K562 (cell line): ENCODE data around the gene ENTPD8. TPM values are rescaled to one million over a fixed set of nuclear protein-coding genes. Genes with fewer than 3 reads are reported as not detected.

Experiments
- ATAC-seq: fragments of 200-7000 bp; cut with Tn5 transposase; 3 replicates; pipeline ENCODE4 v1.9.1; 2020; ENCODE audit warnings: moderate library complexity
- BruUV-seq: library from RNA; stranded (reverse); fragments of 400-500 nt; replicated peaks from 2 replicates; lab custom pipeline; 2021; lab: Mats Ljungman, UMichigan
- CTCF ChIA-PET: fragments of 300-600 bp; formaldehyde crosslinking; extraction: SDS; loops from one replicate; lab custom pipeline; 2021; ENCODE audit warnings: low intra/inter-chr PET ratio; lab: Yijun Ruan, JAX
- POLR2A ChIA-PET: fragments of 300-600, 350-650 bp; sonication (Branson Sonifier 250); formaldehyde crosslinking; extraction: SDS; loops from one replicate; lab custom pipeline; 2021; ENCODE audit warnings: antibody characterized with exemption, inconsistent platforms; lab: Yijun Ruan, JAX
- DNase-seq, 4 experiments: peaks; one replicate each; pipeline versions ENCODE4 v3.0.0 to v3.0.0-alpha.2; 2011 to 2018; ENCODE audit warnings: low spot score in 3 of 4, mixed read lengths in 3 of 4; ENCODE audit errors: extremely low read depth in 1 of 4
- FAIRE-seq: peaks from 2 replicates; lab custom pipeline; 2011; peaks lifted over from hg19 to GRCh38; lab: Jason Lieb, UNC
- H2AFZ ChIP-seq: 2 replicates; pipeline ENCODE4 v1.6.0; 2011; ENCODE audit warnings: low read depth, low read length, control low read depth, inconsistent platforms
- H3K27ac ChIP-seq: fragments of 200-600 bp; 3 replicates; pipeline ENCODE4 v1.8.0; 2011; ENCODE audit warnings: low read depth, mild to moderate bottlenecking, control low read depth, inconsistent platforms, low read length, moderate library complexity, mixed read lengths; ENCODE audit errors: extremely low read depth
- H3K27me3 ChIP-seq, 2 experiments: fragments of 300-600 bp in 1 of 2; 2 replicates in 1 of 2; 3 replicates in 1 of 2; pipeline versions ENCODE4 v1.6.0 to v1.8.0; 2011; ENCODE audit warnings: inconsistent platforms in 2 of 2, low read length in 2 of 2, mild to moderate bottlenecking in 1 of 2, mixed read lengths in 1 of 2, moderate library complexity in 1 of 2; ENCODE audit not compliant: control insufficient read depth in 2 of 2, insufficient read depth in 2 of 2
- H3K36me3 ChIP-seq: fragments of 300-600 bp; 3 replicates; pipeline ENCODE4 v1.8.0; 2011; ENCODE audit warnings: mild to moderate bottlenecking, low read length, inconsistent platforms; ENCODE audit not compliant: control insufficient read depth, insufficient read depth
- H3K4me1 ChIP-seq, 2 experiments: fragments of 200-600 bp in 1 of 2; replicated peaks in 1 of 2; 2 replicates in 1 of 2; 3 replicates in 1 of 2; pipeline versions ENCODE4 v1.5.1 to v1.8.0; 2011; ENCODE audit warnings: inconsistent platforms in 2 of 2, low read length in 2 of 2, mild to moderate bottlenecking in 1 of 2, mixed read lengths in 1 of 2, moderate library complexity in 1 of 2; ENCODE audit not compliant: control insufficient read depth in 2 of 2, insufficient read depth in 2 of 2
- H3K4me2 ChIP-seq: 2 replicates; pipeline ENCODE4 v1.6.1; 2011; ENCODE audit warnings: low read length, control low read depth, inconsistent platforms, mixed read lengths; ENCODE audit not compliant: insufficient read depth
- H3K4me3 ChIP-seq: fragments of 200-600 bp; sonication (generic), shearing (Covaris generic); 2 replicates; pipeline ENCODE4 v1.5.1; 2016; ENCODE audit warnings: control low read depth, inconsistent platforms
- H3K79me2 ChIP-seq: fragments of 200-600 bp; 3 replicates; pipeline ENCODE4 v1.8.0; 2011; ENCODE audit warnings: low read length, inconsistent platforms; ENCODE audit not compliant: control insufficient read depth, insufficient read depth
- H3K9ac ChIP-seq, 2 experiments: 2 replicates each; pipeline versions ENCODE4 v1.6.0 to v1.6.1; 2011; ENCODE audit warnings: low read depth in 2 of 2, low read length in 2 of 2, control low read depth in 1 of 2, inconsistent platforms in 1 of 2, mild to moderate bottlenecking in 1 of 2, mixed read lengths in 1 of 2; ENCODE audit not compliant: insufficient read depth in 1 of 2
- H3K9me1 ChIP-seq: one replicate; pipeline ENCODE4 v1.6.0; 2011; ENCODE audit warnings: inconsistent platforms, mild to moderate bottlenecking, low read length, moderate library complexity; ENCODE audit not compliant: control insufficient read depth, insufficient read depth
- H3K9me3 ChIP-seq: replicated peaks from 2 replicates; pipeline ENCODE4 v1.5.1; 2011; ENCODE audit warnings: low read depth, low read length, inconsistent platforms; ENCODE audit not compliant: control insufficient read depth, insufficient read depth
- H4K20me1 ChIP-seq: replicated peaks from 2 replicates; pipeline ENCODE4 v1.6.1; 2011; ENCODE audit warnings: low read length, inconsistent platforms, mixed read lengths; ENCODE audit not compliant: control insufficient read depth, insufficient read depth
- BHLHE40 ChIP-seq: IDR thresholded peaks from 2 replicates; pipeline ENCODE4 v1.6.1; 2011; ENCODE audit warnings: low read length, improper control_type of control experiment
- CREM ChIP-seq: IDR thresholded peaks from 2 replicates; pipeline ENCODE4 v1.6.1; 2014; ENCODE audit warnings: antibody characterized with exemption, low read depth
- ESRRA ChIP-seq: fragments of 450-650 bp; IDR thresholded peaks from 2 replicates; pipeline ENCODE4 v1.6.1; 2014; ENCODE audit warnings: low read depth, mild to moderate bottlenecking, moderate library complexity, borderline replicate concordance
- FOXK1 ChIP-seq: sonication (generic); formaldehyde crosslinking; IDR thresholded peaks from 2 replicates; pipeline ENCODE4 v1.8.0; 2022; ENCODE audit warnings: missing genetic modification reagents, mild to moderate bottlenecking, borderline replicate concordance
- PCBP1 ChIP-seq: fragments of 200-400 bp; formaldehyde crosslinking; IDR thresholded peaks from 2 replicates; pipeline ENCODE4 v1.6.1; 2018; ENCODE audit warnings: mild to moderate bottlenecking, low read depth, low read length; ENCODE audit not compliant: poor library complexity, severe bottlenecking
- SPI1 ChIP-seq: IDR thresholded peaks from 2 replicates; pipeline ENCODE4 v1.6.1; 2011; ENCODE audit warnings: low read depth, low read length, control low read depth, borderline replicate concordance
- TCF15 ChIP-seq: fragments of 250-450 bp; sonication (Bioruptor Pico); IDR thresholded peaks from 2 replicates; pipeline ENCODE4 v1.8.0; 2022; ENCODE audit warnings: moderate library complexity, mild to moderate bottlenecking, inconsistent platforms
- ZBTB1 ChIP-seq: sonication (generic); formaldehyde crosslinking; IDR thresholded peaks from 2 replicates; pipeline ENCODE4 v1.8.1; 2023; ENCODE audit warnings: missing genetic modification reagents, low read depth, mild to moderate bottlenecking, borderline replicate concordance
- ZFP30 ChIP-seq: fragments of 250-450 bp; sonication (Bioruptor Pico); IDR thresholded peaks from 2 replicates; pipeline ENCODE4 v1.8.0; 2022; ENCODE audit warnings: moderate library complexity, mild to moderate bottlenecking, inconsistent platforms, borderline replicate concordance
- ZNF75A ChIP-seq: fragments of 450-650 bp; formaldehyde crosslinking; IDR thresholded peaks from 2 replicates; pipeline ENCODE4 v1.4.0; 2020; ENCODE audit warnings: mild to moderate bottlenecking
- WGBS: fragments of 100-300 bp; shearing (Covaris generic); methylation state at CpG from one replicate; pipeline ENCODE4 v1.1.6; 2016; ENCODE audit warnings: low coverage, mixed read lengths; ENCODE audit not compliant: insufficient coverage; ENCODE audit errors: missing lambda C conversion rate; 5-methylcytosine and 5-hydroxymethylcytosine counted together
- in situ Hi-C: fragments of 300-500 bp; cut with MboI; formaldehyde crosslinking; loops from 4 replicates; pipeline ENCODE4 v1.15.0; 2018; ENCODE audit warnings: inconsistent platforms, mixed read lengths
- intact Hi-C: fragments of 100-400 bp; cut with micrococcal nuclease; formaldehyde crosslinking; loops from 2 replicates; pipeline ENCODE4 v1.14.2; 2022
- polyA plus RNA-seq, 8 experiments: library from polyadenylated mRNA; depleted of rRNA in 4 of 8; stranded (reverse) in 5 of 8; unstranded in 3 of 8; fragments of >200 nt; fragmentation: Nextera tagmentation in 2 of 8; fragmentation: Illumina TruSeq in 1 of 8; extraction: Ambion mirVana in 2 of 8; extraction: Trizol in 1 of 8; gene quantifications; 2 replicates each; pipeline versions ENCODE4 v1.2.1 to v1.2.3, GENCODE V29; 2011 to 2014; ENCODE audit warnings: inconsistent platforms in 1 of 8, missing spikeins in 1 of 8
- total RNA-seq, 7 experiments: library from RNA; depleted of rRNA in 6 of 7; stranded (reverse); fragments of >200 nt in 6 of 7; fragmentation: Illumina TruSeq in 2 of 7; extraction: Trizol in 2 of 7; gene quantifications; 2 replicates each; pipeline versions ENCODE4 v1.2.1 to v1.2.3, GENCODE V29; 2011 to 2021; ENCODE audit warnings: low replicate concordance in 1 of 7
- TF ChIP-seq, protein P1 (sequence below): fragments of 250-450 bp; sonication (Bioruptor Pico); IDR thresholded peaks from 2 replicates; pipeline ENCODE4 v1.4.0; 2020
- TF ChIP-seq, protein P2 (sequence below): fragments of 200-800 bp; sonication (Bioruptor generic); IDR thresholded peaks from 2 replicates; pipeline ENCODE4 v1.6.1; 2017; ENCODE audit warnings: missing genetic modification characterization, missing compliant biosample characterization
- TF ChIP-seq, protein P3 (sequence below): fragments of 250-450 bp; sonication (Bioruptor Pico); IDR thresholded peaks from 2 replicates; pipeline ENCODE4 v1.8.0; 2021; ENCODE audit warnings: mild to moderate bottlenecking, moderate library complexity

Gene ENTPD8
- total and polyA plus RNA-seq, 9 of the 15 experiments (the other 6 are each of a cell fraction or from before 2014, with no cell fraction given), result 0.06 to 0.27 (median 0.19) TPM; not detected in 5

GRCh38 chr9:137411645-137412380 is 29.3 kb downstream of the ENTPD8 start:
- Histone ChIP-seq H3K9me3 (no peaks in the 10 kb centered on the region), H2AFZ (peak overlapping the region; percentile 56), H3K27me3 (no peaks in the 10 kb centered on the region), H3K36me3 (no peaks in the 10 kb centered on the region; the same call in 2 of the 3 replicates), H3K4me2 (peak overlapping the region; percentile 52), H3K27ac (peak overlapping the region; percentile 87), H3K4me1 (peaks cover 20 to 71% of the 10 kb centered on the region in 2 experiments), H4K20me1 (no peaks in the 10 kb centered on the region), H3K79me2 (peaks cover 50% of the 10 kb centered on the region), H3K4me3 (peak overlapping the region; percentile 16; the same call in 1 of the 2 replicates), H3K9ac (peak overlapping the region; percentile 62 to 92; a peak in 3 of 4 replicates), H3K9me1 (no peaks in the 10 kb centered on the region)
- intact Hi-C loops (no loop called here), in situ Hi-C loops (no loop called here)
- WGBS, result 13% methylated on average over 11 of the region's 30 CpGs
- DNase-seq, result peak; percentile 78 to 83 (median 80)
- peak; percentile 79 for FAIRE-seq
- no TSS peak for BruUV-seq
- peak; percentile 79 for ATAC-seq
- ChIA-PET POLR2A (interaction anchor here (1.0 to 2.0 kb wide), 2 partner anchors 11 to 134 kb away, joined by 3 to 8 read pairs; partner anchors contain the start of genes EXD3, NOXA1 and TOR4A), CTCF (no interaction called here)
- TF ChIP-seq BHLHE40 (peak; percentile 95), ZFP30 (CRISPR knock-in tag) (no peak), ZBTB1 (CRISPR knock-in tag) (peak; percentile 83), FOXK1 (no peak), PCBP1 (peak; percentile 100), SPI1 (0 out of 2 replicates have a peak, but pooled peaks have one; percentile 14), ESRRA (peak; percentile 80; the same call in 1 of the 2 replicates), CREM (0 out of 2 replicates have a peak, but pooled peaks have one; percentile 6), TCF15 (CRISPR knock-in tag) (no peak), ZNF75A (no peak)
- TF ChIP-seq, protein P1, sequence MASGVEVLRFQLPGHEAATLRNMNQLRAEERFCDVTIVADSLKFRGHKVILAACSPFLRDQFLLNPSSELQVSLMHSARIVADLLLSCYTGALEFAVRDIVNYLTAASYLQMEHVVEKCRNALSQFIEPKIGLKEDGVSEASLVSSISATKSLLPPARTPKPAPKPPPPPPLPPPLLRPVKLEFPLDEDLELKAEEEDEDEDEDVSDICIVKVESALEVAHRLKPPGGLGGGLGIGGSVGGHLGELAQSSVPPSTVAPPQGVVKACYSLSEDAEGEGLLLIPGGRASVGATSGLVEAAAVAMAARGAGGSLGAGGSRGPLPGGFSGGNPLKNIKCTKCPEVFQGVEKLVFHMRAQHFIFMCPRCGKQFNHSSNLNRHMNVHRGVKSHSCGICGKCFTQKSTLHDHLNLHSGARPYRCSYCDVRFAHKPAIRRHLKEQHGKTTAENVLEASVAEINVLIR, result no peak
- TF ChIP-seq, protein P2, sequence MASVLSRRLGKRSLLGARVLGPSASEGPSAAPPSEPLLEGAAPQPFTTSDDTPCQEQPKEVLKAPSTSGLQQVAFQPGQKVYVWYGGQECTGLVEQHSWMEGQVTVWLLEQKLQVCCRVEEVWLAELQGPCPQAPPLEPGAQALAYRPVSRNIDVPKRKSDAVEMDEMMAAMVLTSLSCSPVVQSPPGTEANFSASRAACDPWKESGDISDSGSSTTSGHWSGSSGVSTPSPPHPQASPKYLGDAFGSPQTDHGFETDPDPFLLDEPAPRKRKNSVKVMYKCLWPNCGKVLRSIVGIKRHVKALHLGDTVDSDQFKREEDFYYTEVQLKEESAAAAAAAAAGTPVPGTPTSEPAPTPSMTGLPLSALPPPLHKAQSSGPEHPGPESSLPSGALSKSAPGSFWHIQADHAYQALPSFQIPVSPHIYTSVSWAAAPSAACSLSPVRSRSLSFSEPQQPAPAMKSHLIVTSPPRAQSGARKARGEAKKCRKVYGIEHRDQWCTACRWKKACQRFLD (CRISPR knock-in tag), result peak; percentile 82
- TF ChIP-seq, protein P3, sequence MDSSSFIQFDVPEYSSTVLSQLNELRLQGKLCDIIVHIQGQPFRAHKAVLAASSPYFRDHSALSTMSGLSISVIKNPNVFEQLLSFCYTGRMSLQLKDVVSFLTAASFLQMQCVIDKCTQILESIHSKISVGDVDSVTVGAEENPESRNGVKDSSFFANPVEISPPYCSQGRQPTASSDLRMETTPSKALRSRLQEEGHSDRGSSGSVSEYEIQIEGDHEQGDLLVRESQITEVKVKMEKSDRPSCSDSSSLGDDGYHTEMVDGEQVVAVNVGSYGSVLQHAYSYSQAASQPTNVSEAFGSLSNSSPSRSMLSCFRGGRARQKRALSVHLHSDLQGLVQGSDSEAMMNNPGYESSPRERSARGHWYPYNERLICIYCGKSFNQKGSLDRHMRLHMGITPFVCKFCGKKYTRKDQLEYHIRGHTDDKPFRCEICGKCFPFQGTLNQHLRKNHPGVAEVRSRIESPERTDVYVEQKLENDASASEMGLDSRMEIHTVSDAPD, result peak; percentile 9; the same call in 1 of the 2 replicates
